MM.1S (cell line): Measurements from ENCODE around the gene TSGA10.

ENCODE experiments used
- EZH2 ChIP-seq: fragments of 300-600 bp; sonication (generic); optimal IDR thresholded peaks from 2 replicates; pipeline ENCODE3; 2017; ENCODE audit warnings: low read depth, mild to moderate bottlenecking, antibody characterized with exemption, low read length, mixed read lengths
- TF ChIP-seq, protein P1 (sequence below): fragments of 300-600 bp; sonication (generic); IDR thresholded peaks from 2 replicates; pipeline ENCODE4 v1.5.1; 2016; ENCODE audit warnings: antibody characterized with exemption, low read length, mixed read lengths

DNA sequence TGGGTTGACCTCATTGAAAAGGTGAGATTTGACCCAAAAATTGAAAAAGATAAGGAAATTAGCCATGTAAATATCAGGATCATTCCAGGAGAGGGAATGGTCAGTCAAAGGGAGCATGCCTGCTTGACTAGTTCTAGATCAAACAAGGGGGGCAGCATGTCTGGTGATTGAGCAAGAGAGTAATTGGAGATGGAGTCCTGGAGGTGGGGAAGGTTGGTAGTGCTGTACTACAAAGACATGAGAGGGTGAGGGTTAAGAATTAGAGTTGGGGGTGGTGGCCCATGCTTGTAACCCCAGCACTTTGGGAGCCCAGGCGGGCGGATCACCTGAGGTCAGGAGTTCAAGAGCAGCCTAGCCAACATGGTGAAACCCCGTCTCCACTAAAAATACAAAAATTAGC, 28.3 kb upstream of the TSGA10 start:
- TF ChIP-seq, protein P1, sequence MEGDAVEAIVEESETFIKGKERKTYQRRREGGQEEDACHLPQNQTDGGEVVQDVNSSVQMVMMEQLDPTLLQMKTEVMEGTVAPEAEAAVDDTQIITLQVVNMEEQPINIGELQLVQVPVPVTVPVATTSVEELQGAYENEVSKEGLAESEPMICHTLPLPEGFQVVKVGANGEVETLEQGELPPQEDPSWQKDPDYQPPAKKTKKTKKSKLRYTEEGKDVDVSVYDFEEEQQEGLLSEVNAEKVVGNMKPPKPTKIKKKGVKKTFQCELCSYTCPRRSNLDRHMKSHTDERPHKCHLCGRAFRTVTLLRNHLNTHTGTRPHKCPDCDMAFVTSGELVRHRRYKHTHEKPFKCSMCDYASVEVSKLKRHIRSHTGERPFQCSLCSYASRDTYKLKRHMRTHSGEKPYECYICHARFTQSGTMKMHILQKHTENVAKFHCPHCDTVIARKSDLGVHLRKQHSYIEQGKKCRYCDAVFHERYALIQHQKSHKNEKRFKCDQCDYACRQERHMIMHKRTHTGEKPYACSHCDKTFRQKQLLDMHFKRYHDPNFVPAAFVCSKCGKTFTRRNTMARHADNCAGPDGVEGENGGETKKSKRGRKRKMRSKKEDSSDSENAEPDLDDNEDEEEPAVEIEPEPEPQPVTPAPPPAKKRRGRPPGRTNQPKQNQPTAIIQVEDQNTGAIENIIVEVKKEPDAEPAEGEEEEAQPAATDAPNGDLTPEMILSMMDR = no peak
- no peak for TF ChIP-seq EZH2
